GM21529 (cell line): ENCODE results near the gene SUSD6.
"Not testable (repeated sequence)": the region's sequence is repeated elsewhere in the genome, so short reads cannot be mapped to it uniquely, and the experiment has no call there.

Experiments
- ATAC-seq: cut with Tn5 transposase; IDR thresholded peaks from one replicate; pipeline ENCODE4 v1.9.1; 2021; ENCODE audit not compliant: unreplicated experiment

SUSD6 gene

DNA sequence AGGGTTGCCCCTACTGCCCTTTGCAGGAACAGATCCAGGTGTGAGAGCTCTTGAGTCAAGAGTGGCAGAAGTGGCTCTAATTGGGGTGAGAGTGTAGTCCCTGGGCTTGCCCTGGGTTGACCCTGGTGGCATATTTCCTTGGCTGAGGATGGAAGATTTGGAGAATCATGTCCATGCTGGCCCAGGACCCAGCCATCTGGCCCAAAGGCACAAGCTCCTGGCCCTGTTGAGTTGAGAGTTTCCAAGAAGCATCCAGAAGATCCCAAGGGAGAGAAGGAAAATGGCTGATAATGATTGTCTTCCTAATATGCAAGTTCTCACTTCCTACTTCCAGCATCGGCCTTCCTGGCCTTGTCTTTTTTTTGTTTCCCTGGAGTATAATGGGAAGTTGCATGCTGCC lies 100.1 kb downstream of the SUSD6 start:
- no peak for ATAC-seq

DNA sequence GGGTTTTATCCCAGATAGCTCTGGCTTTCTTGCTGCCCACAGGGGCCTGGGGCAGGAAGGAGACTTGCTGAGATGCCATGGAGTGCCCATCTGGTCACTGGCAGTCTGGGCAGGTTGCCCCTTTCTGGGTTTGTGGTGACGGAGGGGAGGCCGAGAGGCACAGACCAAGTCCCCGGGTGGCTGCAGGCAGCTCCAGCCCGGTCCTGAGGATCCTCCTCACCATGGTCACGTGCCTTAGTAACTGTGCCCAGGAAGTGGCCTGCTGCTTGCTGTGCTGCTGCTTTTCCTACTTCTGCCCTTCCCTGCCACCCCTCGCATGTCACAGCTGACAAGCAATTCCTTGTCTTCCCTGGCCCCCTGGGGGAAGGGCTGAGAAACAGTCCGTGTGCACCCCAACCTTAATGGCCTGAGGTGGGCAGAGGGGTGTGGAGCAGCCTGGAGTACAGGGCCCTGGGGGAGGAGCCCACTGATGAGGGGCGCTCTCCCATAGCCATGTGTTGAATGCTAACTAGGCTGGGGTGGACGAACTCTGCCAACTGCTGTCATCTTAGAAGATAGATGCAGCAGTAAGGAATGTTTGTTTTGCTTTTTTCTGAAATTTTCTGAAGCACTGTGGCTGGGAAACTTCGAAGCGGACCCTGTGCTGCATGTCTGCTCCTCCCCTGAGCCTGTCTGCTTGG lies 100.6 kb downstream of the SUSD6 start:
- ATAC-seq: no peak

DNA sequence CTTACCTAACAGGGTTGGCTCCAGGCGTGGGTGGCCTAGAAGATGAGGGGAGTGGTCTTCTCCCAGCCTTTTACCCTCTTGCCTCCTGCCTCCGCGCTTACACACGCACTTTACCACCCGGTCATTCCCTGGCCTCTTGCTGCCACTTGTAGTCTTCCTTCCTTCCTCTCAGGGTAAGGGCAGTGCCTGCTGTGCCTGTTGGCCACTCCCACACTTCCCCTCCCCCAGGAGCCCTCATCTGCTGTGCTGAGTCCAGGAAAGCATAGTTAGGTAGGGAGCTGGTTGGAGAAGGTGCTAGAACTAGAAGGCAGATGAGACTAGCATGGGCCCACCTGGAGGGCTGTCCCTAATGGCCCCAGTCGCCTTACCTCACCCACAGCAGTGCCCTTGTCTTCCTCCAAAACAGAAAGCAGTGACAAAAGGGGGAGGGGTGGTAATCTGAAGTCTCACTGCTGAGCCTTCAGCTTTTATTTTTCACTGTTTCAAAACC lies 101.2 kb downstream of the SUSD6 start:
- no peak for ATAC-seq

DNA sequence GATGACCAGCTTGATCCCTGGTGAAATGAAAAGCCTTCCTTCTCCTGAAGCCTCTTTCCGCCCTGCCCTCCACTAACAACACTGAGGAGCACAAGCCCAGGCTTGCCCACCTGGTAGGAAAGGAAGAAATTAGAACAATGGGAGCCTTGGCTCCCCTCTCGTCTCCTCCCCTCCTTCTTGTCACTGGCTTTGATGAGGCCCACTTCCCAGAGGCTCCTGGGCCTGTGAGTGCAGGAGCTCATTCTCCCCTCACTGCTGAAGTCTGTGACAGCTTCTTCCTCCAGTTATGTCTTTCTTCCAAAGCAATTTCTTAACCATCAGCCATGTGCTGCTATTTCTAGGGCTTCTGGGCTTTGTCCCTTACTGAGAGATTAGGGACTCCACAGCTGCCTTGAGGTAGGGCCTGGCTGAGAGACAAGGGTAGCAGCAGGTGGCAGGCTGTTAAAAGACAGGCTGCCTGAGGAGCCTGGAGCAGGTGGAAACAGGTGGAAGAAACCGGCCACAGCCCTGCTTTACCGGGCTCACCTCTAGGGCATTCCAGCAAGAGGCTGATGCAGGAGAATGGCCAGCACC lies 101.9 kb downstream of the SUSD6 start:
- ATAC-seq: no peak

DNA sequence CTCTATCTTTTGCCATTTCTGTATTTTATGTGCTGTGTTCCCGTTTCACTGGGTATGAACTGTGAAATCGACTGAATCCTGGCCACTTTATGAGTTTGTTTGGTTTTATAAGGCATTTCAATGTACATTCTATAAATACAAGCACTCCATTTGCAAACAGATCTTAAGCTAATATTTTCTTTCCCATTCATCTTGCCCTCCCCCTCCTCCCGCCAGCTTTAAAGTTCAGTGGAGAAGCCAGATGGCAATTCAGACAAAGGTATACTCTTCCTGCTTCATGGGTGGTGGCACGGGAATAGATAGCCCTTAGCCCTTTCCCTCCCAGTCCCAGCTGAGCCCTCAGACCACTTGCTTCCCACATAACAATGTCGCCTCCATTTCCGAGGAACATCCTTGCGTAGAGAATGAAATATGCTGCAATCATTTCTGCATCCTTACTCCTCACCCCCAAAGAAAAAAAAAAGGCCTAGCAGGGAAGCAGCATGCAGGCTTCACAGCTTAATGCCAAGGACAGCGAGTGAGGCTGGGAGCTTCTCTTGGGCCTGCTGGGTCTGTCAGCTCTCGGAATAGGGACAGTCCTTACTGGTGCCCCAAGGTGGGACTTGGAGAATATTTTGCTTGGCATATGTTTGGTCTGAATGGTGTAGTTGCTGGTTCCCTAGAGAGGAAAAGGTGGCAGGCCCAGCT lies 102.7 kb downstream of the SUSD6 start:
- ATAC-seq: no peak

DNA sequence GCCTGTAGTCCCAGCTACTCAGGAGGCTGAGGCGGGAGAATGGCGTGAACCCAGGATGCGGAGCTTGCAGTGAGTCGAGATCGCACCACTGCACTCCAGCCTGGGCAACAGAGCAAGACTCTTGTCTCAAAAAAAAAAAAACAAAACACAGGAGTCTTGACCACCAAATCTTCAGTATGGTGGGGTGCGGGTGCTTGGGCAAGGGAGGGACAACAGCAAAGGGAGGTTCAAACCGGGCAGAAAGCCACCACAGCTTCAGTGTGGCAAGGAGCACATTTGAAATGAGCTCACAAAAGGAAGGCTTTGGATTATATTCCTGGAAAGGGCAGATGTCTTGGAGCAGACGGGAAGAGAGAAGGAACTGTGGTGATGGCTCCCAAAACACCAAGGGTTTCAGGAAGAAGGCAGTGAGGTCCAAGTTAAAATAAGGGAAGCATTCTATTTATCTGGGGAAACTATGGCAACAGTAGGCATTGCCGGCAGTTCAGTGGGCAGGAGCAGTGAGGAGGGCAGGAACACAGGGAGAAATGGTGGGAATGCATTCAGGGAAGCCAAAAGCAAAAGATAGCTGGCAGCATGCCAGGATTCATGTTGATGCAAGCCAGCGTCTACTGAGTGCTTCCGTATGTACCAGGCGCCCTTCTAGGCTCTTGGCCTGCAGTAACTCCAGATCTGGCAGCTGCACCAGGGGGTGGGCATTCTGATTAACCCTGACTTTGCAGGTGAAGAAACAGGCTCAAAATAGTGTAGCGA lies 104.5 kb downstream of the SUSD6 start:
- no peak for ATAC-seq

DNA sequence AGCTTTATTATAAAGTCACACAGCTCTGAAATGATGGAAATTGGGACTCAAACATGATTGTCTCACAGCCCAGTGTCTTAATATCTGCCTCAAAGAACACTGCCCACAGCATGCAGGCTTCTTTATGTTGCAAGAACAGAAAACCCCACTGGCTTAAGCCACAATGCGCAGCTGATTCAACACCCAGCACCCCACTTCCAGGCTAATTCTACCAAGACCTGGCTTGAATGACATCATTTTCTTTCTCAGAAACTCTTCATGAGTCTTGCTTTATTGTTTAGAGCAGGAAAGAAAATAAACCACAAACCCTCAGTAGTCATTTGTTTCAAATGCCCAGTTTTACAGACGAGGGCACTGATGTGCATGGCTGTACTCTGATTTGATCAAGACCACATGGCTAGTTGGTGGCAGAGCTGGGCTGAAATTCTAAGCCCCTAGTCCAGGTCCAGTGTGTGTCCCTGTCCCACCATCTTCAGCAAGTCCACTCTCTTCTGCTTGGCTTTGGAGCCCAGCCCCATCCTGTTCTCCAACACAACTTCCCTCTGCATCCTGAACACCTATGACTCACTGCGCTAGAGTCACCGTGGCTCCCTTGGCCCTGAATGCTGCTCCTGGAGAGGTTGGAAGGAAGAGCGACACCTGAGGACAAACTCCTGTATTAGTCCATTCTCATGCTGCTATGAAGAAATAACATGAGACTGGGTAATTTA lies 105.2 kb downstream of the SUSD6 start:
- no peak for ATAC-seq

DNA sequence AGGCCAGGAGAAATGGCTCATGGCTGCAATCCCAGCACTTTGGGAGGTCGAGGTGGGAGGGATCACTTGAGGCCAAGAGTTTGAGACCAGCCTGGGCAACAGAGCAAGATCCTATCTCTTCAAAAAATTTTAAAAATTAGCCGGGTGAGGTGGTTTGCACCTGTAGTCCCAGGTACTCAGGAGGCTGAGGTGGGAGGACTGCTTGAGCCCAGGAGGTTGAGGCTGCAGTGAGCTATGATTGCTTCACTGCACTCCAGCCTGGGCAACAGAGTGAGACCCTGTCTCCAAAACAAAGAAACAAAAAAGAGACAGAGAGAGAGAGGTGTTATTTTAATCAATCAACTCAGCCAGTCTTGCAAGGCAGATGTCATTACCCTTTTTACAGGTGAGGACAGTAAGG lies 107.2 kb downstream of the SUSD6 start:
- not testable (repeated sequence) for ATAC-seq

DNA sequence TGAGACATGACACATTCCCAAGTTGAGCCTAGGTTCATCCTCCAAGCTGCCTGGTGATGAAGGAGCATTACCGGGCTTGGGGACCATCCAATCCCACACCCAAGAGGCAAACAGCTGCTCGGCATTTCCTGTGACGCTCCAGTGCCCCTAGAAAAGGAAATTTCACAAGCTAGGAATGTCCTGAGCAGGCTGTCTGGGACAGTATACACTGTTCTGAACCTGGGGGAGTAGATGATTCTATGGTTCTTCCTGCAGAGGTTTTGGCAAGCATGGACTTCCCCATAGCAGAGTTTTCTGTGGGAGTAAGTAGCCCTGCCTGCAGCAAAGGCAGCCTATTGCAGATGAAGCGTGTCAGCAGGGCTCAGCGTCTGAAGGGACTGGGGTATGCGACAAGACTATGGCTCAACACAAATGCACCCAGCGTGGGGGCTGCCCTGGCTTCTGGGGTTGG lies 108.1 kb downstream of the SUSD6 start:
- no peak for ATAC-seq

DNA sequence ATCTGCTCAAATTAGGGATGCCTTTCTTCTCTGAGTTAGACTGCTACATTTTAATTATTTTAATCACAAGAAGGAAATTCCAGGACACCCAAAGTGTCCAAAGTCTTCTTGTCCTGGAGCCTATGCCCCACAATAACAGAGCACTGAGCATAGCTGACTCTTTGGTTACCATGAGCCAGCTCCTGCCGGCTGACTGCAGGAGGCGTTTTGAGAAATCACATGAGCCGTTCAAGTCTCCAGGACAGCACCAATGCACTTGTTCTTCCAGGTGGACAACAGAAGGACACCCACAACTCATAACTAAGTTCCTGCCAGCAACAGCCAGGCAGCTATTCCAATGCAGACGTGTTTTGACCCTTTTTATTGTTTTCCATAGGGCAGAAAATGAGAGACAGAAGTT lies 109.5 kb downstream of the SUSD6 start:
- ATAC-seq: no peak

DNA sequence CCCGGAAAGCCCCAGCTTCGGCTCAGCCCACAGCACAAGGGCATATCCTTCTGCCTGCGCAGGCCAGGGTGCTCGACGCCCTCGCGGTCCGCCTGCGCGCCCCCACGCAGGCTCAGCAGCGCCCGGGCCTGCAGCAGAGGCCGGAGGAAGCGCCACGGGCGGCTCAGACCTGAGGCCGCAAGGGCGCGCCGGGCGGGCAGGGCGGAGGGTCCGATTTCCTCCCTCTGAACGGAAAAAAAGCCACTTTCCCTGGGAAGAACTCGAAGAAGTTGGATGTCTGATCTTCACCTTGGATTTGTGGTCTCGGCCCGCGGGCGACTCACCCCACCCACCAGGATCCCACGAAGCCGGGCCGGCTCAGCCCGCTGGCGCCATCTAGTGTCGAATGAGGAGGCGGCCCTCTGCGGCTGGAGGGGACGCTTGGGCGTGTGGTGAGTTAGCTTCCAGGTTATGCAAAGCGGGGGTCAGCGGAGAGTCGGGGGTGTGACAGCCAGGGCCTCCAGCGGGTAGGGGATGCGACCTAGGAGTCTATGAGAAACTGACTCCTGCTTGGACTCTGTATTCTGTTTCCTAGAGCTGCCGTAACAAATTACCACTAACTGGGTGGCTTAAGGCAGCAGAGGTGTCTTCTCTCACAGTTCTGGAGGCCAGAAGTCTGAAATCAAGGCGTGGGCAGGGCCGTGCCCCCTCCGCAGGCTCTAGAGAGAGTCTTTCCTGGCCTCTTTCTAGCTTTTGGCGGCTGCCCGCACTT lies 115.5 kb downstream of the SUSD6 start:
- peak; percentile 86 for ATAC-seq

DNA sequence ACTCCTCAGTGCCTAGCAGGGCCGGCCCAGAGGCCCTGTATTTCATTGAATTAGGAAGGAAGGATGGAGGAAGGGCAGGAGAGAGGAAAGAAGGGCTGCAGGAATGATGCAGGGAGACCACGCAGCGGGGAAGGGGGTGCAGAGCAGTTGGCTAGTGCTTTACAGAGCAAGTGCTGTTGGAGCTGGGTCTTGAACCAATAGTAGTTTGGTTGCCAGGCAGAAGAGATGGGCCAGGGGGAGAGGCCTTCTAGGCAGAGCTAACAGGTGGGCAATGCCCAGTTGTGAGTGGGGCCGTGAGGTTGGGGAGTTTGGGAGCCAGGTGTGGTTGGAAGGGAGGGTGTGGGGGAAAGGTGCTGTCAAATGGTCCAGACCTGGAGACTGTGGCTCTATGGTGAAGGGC lies 116.5 kb downstream of the SUSD6 start:
- ATAC-seq: no peak

DNA sequence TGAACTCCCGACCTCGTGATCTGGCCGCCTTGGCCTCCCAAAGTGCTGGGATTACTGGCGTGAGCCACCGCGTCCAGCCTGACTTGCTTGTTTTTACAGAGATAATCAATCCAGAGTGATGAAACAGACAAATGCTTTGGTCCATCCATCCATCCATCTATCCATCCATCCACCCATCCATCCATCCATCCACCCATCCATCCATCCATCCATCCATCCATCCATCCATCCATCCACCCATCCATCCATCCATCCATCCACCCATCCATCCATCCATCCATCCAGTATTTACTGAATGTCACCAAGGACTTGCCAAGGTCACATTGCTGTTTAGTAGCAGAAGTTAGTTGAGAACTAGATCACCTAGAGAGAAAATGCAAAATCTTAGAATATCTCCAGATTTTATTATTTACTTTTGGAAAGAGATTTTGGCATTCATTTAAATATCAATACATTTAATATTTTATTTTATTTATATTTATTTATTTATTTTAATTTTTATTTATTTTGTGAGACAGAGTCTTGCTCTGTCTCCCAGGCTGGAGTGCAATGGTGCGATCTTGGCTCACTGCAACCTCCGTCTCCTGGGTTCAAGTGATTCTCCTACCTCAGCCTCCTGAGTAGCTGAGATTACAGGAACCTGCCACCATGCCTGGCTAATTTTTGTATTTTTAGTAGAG lies 120.7 kb downstream of the SUSD6 start:
- ATAC-seq: not testable (repeated sequence)

DNA sequence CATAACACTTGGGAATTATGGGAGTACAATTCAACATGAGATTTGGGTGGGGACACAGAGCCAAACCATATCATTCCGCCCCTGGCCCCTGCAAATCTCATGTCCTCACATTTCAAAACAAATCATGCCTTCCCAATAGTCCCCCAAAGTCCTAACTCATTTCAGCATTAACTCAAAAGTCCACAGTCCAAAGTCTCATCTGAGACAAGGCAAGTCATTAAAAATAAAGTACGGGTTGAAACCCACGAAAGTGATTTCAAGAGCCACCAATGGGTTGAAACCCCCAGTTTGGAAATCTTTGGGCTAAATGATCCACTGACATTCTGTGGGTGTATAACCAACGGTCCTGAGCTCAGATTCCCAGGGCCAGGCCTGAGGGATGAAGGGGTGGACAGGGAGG lies 125.0 kb downstream of the SUSD6 start:
- ATAC-seq: not testable (repeated sequence)

DNA sequence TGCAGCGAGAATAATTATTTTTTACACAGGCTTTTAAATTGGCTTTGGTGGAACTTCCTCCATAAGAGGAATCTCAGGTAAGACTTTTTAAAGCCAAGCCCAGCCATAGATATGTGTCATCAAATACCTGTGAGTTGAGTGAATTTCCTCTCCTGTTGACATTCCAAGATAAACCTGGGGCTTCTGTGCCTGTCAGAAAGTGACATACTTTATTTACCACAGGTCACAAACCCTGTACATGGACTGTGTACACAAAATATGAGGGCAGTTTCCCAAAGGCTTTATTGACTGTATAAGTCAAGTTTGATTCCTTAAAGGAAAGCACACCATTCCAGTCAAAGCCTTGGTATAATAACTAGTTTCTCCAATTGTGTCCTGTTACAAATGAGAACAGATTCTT lies 129.7 kb downstream of the SUSD6 start:
- ATAC-seq: no peak

DNA sequence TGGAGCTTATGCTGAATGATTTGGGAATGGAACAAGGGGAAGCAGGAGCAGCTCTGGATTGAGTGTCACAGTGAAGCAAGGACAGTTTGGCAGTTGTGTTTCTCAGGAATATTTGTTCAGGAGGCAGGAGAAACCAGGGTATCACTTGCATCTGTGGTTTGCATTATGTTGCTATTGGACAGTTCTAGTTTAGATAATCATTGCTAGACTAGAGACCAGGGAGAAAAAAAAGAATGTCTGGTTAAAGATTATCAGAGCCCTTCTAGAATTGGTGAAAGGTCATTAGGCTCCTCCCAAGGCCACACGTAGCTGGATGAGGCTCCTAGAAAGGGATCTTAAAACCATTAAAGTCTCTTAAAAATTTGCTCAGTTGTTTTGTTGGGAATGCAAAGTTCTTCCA lies 138.6 kb downstream of the SUSD6 start:
- ATAC-seq: no peak

DNA sequence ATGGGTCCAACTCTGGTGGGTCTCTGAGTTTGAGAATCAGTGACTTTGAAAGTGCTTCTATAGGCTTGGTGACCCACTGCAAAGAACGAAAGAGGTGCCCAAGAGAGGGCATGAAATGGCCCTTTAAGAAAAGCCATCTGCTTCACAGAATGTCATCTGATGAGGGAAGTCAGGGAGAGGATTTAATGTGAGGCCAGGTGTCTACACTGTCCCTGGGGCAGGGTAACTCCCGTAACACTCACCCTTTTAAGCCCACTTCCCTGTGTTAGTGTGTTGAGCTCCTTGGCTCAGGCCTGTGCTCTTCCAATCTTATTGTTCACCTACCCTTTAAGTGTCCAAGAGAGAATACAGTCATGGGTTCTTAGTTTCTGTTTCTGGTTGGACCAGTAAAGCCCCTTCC lies 139.1 kb downstream of the SUSD6 start:
- ATAC-seq: no peak

DNA sequence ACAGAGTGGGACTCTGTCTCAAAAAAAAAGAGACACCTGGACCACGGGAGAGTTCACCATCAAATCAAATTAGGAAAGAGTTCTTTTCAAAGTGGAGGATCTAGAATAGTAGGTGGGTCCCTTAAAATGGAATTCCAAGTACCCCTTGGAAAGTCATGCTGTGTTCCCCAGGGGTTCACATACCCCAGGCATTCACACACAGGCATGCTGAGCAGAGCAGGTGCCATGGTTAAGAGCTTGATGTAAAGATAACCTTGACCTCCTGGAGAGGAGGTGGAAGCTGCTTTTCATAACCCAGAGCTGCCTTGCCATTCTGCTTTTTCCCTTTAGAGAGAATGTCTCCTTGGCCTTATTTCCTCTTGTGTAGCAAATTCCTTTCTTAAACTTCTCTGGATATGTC lies 141.4 kb downstream of the SUSD6 start:
- no peak for ATAC-seq

DNA sequence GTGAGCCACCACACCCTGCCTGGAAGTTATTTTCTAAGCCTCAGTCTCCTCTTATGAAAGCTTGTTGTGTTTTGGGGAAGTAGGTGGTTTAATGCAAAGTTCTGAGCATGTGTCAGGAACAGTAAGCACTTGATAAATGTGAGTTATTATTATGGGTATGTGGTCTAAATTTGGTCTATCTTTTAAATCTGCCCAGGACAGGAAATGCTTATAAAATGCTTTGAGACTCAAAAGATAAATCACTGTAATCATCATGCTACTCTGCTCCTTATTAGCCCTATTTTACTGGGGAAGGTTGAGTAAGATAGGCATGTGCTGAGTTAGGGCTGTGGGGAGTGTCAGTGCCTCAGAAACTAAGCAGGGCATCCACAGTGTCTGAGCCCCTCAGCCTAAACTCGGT lies 142.5 kb downstream of the SUSD6 start:
- ATAC-seq: no peak

DNA sequence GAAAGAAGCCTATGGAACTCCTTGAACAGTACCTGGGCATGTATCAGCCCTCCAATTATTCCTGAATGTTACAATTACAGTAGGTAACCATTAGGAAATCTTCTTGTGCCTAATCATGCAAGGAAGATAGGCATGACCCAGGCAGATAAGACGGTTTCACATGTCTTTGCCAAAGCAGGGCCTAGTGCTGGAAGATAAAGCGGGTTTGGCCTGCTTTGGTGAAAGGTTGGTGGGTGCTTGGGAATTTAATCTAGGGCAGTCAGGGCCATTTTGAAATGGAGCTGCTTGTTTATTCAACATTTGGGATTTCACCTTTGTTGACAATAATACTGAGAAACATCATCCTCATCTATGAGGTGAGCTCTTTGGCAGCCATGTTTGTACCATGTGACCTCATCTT lies 143.1 kb downstream of the SUSD6 start:
- ATAC-seq: no peak
